Fibroblast of the conjunctiva (primary cell): ENCODE results near the gene USP47.

Experiments
- DNase-seq: peaks from one replicate; pipeline ENCODE4 v3.0.0-alpha.2; 2010; ENCODE audit warnings: low read depth

USP47 gene

DNA sequence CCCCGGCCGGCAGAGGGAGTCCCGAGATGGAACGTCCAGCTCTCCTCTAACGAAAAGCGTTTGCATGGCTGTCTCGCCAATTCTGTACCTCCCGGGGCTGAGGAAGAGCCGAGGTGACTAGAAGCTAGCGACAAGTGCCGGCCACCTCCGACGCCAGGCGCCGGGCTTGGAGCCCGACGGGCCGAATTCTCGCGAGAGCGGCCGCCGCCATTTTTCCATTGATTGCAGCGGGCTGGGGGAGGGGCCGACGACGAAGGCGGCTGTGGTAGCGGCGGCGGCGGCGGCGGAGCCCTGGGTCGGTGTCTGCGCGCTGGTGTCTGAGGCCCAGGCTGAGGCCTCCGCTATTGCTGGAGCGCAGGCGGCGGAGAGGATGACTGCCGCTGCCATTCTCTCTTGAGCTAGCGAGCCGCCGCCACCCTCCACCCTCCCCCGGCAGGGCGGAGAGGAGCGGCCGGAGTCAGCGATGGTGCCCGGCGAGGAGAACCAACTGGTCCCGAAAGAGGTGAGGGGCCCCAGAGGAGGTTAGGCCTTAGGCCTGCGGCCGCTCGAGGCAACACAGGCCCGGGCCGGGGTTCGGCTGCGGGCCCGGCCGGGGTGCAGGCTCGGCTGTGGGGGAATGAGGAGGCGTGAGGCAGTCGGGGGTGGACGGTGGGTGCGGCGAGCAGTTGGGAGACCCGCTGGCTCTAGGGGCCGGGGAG lies at the start of gene USP47:
Gene USP47 (plus strand): TSS at position 250 of the 698 bp plus-strand sequence. CDS start 214 bp downstream, at position 464.
- DNase-seq = peak; percentile 40

DNA sequence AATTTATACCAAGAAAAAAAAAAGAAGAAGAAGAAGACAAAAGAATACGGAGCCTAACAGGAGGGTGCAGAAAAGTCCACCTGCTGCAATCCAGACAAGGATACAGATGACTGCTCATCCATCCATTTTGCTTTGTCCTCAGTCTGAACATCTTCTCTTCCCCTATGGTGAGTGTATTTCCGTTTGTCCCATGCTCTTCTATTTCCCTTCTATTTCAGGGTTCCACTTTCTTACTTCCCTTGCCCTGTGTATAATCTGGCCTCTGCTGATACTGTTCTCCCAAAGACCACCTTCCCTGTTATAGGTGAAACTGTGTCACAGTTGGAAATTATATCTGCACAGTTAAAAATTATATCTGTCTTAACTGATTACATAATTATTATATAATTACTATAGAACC lies 48.7 kb upstream of the USP47 start:
- DNase-seq = no peak

DNA sequence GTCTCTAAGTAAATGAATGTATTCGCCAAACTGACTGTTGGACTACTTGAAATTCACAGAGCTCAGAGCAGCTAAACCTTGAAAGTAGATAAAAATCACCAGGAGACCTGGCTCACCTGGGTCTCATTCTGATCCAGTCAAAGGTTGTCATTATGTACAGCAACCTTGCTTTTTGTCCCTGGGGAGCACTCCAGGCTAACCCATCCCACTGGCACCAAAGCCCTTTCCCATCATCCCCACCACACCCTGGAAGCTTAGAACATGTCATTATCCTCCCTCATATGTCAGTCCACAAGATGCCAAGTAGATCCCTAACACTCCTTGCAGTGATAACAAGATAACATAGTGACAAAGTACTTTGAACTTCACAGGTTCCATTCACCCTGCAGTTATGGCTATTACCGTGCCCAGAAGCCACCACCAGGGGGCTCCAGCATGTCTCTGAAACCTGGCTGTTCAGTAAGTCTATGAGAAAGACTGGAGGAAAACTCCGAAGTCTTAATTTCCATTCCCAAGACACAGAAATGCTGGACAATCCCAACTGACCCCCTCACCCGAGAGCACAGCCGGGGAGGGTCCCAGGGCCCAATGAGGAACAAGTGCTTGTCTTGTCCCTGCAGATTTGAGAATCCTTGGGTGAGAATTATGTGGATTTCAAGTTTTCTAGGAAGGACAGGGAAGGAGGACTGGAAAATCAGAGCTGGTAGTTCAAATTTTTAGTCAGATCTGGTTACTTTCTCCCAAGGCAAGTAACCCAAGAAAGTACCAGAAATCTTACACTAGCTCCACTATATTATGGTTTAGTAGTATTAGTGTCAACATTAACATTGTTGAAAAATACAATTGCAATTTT lies 43.0 kb upstream of the USP47 start:
- peak; percentile 58 for DNase-seq

DNA sequence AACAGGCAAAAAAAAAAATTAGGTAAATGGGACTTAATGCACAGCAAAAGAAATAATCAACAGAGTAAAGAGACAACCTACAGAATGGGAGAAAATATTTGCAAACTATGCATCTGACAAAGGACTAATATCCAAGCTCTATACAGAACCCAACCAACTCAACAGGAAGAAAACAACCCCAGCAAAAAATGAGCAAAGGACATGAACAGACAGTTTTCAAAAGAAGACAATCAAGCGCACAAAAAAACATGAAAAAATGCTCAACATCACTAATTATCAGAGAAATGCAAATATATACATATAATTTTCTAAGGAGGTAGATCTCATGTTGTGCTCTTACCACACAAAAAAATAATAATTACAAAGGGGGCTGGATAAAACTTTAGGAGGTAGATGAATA lies 36.5 kb upstream of the USP47 start:
- DNase-seq = no peak

DNA sequence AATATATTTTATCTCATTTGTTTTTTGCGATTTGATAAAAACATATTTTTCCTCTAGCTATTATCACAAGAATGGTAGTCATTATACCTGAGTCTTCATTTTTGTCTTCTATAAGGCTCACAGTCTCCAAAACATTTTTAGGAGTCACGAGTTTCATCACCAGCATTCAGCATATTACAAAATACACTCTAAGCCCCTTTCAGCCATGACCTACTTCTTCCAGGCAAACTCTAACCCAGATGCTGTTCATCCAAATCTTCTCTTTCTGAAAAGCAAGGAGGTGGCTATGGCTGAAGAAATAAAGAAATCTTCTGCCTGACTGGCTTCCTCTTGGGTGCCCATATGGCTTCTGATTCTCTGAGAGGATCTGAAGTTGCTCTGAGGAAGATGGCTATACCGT lies 35.7 kb upstream of the USP47 start:
- no peak for DNase-seq

- DNase-seq = no peak
Observed at GRCh38 chr11:11806586-11806985, 35.2 kb upstream of the USP47 start.

- no peak for DNase-seq
Observed at GRCh38 chr11:11807811-11808782, 33.7 kb upstream of the USP47 start.

- DNase-seq = no peak
Observed at GRCh38 chr11:11808992-11809615, 32.7 kb upstream of the USP47 start.

DNA sequence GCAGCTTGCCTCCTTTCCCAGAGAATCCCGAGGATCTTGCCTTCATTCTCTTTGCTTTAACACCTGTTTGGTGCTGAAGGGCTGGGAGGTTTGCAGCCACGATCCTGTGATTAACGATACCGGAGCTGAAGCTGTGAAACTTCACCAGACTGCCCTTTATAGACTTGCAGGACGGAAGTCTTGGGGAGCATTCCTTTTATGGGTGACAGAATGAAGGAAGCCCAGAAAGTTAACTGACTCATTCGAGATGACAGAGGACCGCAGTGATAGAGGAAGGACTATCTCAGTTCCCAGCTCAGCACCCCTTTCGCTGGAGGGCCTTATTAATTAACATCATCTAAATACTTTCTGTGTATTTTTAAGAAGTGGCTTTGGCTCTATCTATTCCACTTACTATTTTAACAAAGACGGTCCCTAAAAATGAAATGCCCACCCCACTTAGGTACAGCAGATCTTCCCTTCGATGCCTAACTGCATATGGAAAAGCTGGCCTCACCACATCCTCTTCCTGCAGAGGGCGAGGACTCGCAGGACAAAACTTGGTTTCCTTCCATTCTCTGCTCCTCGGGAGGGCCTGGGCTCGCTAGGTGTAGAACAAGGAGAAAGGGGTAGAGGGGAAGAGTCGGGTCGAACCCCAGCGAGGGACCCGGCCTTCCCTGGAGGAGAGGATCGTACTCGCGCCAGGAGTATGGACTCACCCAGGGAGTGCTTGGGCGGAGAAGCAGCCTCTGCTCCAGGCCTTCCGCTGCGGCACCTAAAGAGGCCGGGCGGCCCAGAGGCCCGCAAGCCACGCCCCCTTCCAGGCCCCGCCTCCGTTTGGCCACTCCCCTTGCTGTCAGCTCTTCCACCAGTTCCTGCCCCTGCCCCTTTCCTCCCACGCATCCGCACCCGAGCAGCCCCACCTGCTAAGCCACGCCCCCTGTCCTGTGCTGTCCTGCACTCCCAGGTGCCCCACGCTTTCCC lies 30.7 kb upstream of the USP47 start:
- DNase-seq = no peak

GRCh38 chr11:11813288-11813962 lies 28.3 kb upstream of the USP47 start:
- DNase-seq = peak; percentile 88

- DNase-seq = no peak
Observed at GRCh38 chr11:11814614-11815452, 26.9 kb upstream of the USP47 start.

DNA sequence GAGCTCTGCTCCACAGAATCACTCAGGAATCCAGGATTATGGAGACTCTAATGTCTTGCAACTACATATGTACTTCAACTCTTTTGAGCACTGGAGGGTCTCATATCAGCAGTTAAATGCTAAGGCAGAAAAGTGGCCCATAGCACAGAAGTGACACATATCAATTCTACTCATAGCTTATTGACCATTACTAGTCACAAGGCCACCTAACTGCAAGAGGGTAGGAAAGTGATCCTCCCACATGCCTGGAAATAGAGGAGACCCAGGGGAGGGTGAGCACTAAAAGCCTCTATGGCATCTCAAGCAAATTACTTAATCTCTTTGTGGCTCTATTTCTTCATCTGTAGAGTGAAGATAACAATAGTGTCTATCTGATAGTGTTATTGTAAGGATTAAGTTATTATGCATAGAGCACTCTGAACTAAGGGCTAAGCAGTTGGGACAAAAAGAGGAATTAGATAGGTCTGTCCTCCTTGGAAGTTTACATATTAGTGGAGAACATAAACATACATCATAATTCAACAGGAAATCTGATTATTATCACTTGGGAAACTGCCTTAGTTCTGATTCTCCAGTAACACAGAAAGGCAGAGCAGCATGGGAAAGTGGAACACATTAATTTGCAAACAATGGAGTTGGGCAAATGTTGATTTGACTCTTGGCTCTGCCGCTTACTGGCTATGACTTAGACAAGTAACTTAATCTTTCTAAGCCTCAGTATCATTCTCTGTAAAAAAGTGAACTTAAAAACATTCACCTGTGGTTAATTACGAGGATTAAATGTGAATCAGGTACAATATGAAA lies 25.1 kb upstream of the USP47 start:
- no peak for DNase-seq

GRCh38 chr11:11817957-11818356 lies 23.8 kb upstream of the USP47 start:
- no peak for DNase-seq

DNA sequence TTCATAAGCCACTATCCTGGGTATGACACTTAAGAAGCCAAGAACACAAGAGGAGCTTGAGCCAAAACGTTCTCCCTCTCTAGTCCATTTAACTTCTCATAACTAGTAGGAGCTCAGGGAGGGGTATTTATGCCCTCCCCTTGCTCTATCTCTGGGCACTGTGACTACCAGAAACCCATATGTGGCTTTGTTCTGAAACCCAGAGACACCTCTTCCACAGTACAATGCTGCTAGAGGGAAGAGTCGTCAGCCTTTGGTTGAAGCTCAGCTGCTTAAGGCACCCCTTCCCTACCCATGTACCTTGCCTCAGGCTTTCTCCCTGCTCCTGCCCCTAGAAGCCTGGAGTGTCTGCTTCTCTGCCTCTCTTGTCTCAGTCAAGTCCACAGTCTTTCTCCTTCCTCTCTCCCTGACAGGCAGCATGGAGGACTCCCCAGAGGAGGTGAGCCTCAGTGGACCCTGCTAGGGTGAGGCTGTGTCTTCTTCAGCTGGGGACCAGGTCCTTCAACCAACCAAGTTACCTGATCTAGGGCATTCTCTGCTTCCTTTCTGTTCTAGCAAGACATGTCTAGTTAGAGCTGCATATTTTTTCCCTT lies 23.1 kb upstream of the USP47 start:
- no peak for DNase-seq

DNA sequence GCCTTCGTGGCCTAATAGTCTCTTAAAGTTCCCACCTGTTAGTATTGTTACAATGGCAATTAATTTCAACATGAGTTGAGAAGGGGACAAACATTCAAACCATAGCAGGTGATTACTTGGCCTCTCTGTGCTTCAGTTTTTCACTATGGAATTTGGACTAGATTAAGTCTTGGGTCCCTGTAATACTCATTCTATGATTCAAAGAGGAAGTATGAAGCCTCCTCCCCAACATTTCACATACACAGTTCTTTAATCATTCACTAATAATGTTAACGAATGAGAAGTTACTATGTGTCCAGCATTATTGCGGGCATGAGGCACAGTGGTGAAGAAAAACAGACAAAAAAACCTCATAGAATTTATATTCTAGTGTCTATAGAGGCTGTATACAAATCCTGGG lies 19.9 kb upstream of the USP47 start:
- DNase-seq = no peak

GRCh38 chr11:11822946-11823345 lies 18.8 kb upstream of the USP47 start:
- no peak for DNase-seq

DNA sequence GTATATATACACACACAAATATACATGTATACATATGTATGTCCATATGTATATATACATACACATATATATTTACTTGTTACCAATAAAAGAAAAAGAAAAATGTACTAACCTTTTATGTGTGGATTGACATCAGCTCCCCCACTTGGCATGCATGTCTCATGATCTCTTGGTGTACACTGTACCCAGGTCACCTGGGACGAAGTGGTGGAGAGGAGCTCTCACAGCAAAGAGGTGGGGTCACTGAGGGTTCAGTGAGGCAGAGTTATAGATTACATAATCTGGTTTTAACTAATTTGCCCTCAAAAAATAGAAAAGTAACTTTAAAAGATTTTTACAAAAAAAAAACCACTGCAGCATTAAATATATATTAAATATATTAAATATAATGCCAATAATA lies 15.5 kb upstream of the USP47 start:
- no peak for DNase-seq

DNA sequence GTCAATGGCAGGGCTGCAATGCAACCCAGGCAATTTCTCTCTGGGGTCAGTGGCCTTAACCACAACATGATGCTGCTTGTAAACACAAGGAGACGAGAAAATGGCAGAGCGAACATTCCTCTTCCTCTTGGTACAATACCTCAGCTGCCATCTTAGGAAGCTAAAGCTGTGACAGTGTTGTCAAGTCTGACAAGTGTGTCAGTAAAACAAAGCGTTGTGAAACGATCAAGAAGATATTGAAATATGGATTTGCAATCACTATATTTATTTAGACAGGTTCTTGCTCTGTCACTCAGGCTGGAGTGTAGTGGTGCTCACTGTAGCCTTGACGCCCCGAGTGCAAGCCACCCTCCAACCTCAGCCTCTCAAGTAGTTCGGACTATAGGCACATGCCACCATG lies 14.5 kb upstream of the USP47 start:
- DNase-seq = no peak
